SK-N-SH (cell line): ENCODE results near the gene KCNQ2. TPM values are rescaled to one million over a fixed set of nuclear protein-coding genes. Genes with fewer than 3 reads are reported as not detected.

Experiments
- CTCF ChIA-PET: fragments of 300-600, 350-600 bp; formaldehyde crosslinking; extraction: SDS; loops from one replicate; lab custom pipeline; 2021; lab: Yijun Ruan, JAX
- POLR2A ChIA-PET: fragments of 350-600 bp; sonication (Branson Sonifier 250); formaldehyde crosslinking; extraction: SDS; loops from one replicate; lab custom pipeline; 2020; ENCODE audit warnings: antibody characterized with exemption, inconsistent platforms; lab: Yijun Ruan, JAX
- DNase-seq: peaks from one replicate; pipeline ENCODE4 v3.0.0; 2012
- H2AFZ ChIP-seq: fragments of 200-600 bp; sonication (generic); 2 replicates; pipeline ENCODE4 v1.8.1; 2016; ENCODE audit warnings: antibody characterized with exemption, mild to moderate bottlenecking, low read depth
- H3F3A ChIP-seq: fragments of 200-600 bp; sonication (generic); replicated peaks from 2 replicates; pipeline ENCODE3; 2016; ENCODE audit warnings: antibody characterized with exemption, mild to moderate bottlenecking; ENCODE audit not compliant: insufficient read depth
- H3K27ac ChIP-seq, 2 experiments: fragments of 200-500 bp in 1 of 2; fragments of 200-600 bp in 1 of 2; sonication (Bioruptor generic) in 1 of 2; sonication (generic), shearing (Covaris generic) in 1 of 2; 2 replicates each; pipeline versions ENCODE4 v1.5.1 to v1.6.1; 2014 to 2016; ENCODE audit warnings: low read depth in 2 of 2, inconsistent platforms in 1 of 2, low read length in 1 of 2, mild to moderate bottlenecking in 1 of 2, mixed read lengths in 1 of 2
- H3K27me3 ChIP-seq: fragments of 200-600 bp; sonication (generic), shearing (Covaris generic); 2 replicates; pipeline ENCODE4 v1.6.1; 2016; ENCODE audit warnings: mixed run types; ENCODE audit not compliant: insufficient read depth
- H3K36me3 ChIP-seq, 2 experiments: fragments of 200-500 bp in 1 of 2; fragments of 200-600 bp in 1 of 2; sonication (Bioruptor generic) in 1 of 2; sonication (generic) in 1 of 2; replicated peaks in 1 of 2; 2 replicates each; pipeline versions ENCODE3 to v1.5.1; 2014 to 2016; ENCODE audit warnings: low read length in 1 of 2, mild to moderate bottlenecking in 1 of 2; ENCODE audit not compliant: insufficient read depth in 2 of 2, control insufficient read depth in 1 of 2
- H3K4me1 ChIP-seq, 2 experiments: fragments of 200-500 bp in 1 of 2; fragments of 200-600 bp in 1 of 2; sonication (Bioruptor generic) in 1 of 2; sonication (generic), shearing (Covaris generic) in 1 of 2; 2 replicates each; pipeline versions ENCODE4 v1.5.1 to v1.6.1; 2014 to 2016; ENCODE audit warnings: low read depth in 1 of 2, low read length in 1 of 2, mixed run types in 1 of 2; ENCODE audit not compliant: insufficient read depth in 2 of 2, control insufficient read depth in 1 of 2
- H3K4me2 ChIP-seq: fragments of 200-600 bp; sonication (generic), shearing (Covaris generic); 2 replicates; pipeline ENCODE4 v1.6.1; 2017; ENCODE audit warnings: mixed run types
- H3K4me3 ChIP-seq, 2 experiments: fragments of 200-500 bp in 1 of 2; fragments of 200-600 bp in 1 of 2; sonication (Bioruptor generic) in 1 of 2; sonication (generic), shearing (Covaris generic) in 1 of 2; 2 replicates each; pipeline versions ENCODE4 v1.5.1 to v1.8.1; 2014 to 2016; ENCODE audit warnings: low read depth in 2 of 2, inconsistent platforms in 1 of 2, low read length in 1 of 2, mild to moderate bottlenecking in 1 of 2, mixed read lengths in 1 of 2, moderate library complexity in 1 of 2
- H3K79me2 ChIP-seq: fragments of 200-600 bp; sonication (generic); 2 replicates; pipeline ENCODE4 v1.8.1; 2017; ENCODE audit warnings: mild to moderate bottlenecking; ENCODE audit not compliant: insufficient read depth
- H3K9ac ChIP-seq: fragments of 200-600 bp; sonication (generic); 2 replicates; pipeline ENCODE4 v1.6.1; 2017; ENCODE audit warnings: mixed run types
- H3K9me2 ChIP-seq: fragments of 200-600 bp; sonication (generic); 2 replicates; pipeline ENCODE4 v1.6.1; 2017; ENCODE audit warnings: mixed run types
- H3K9me3 ChIP-seq: fragments of 200-600 bp; sonication (generic); 2 replicates; pipeline ENCODE4 v1.6.1; 2017; ENCODE audit warnings: mixed run types, mild to moderate bottlenecking, moderate library complexity
- H4K20me1 ChIP-seq: fragments of 200-600 bp; sonication (generic); 2 replicates; pipeline ENCODE4 v1.6.1; 2017; ENCODE audit warnings: mild to moderate bottlenecking, mixed run types; ENCODE audit not compliant: insufficient read depth
- FOXM1 ChIP-seq: IDR thresholded peaks from 2 replicates; pipeline ENCODE4 v1.4.0; 2012; ENCODE audit warnings: low read depth, mild to moderate bottlenecking
- GATA2 ChIP-seq: sonication (generic); formaldehyde crosslinking; IDR thresholded peaks from 2 replicates; pipeline ENCODE4 v1.5.0; 2020; ENCODE audit warnings: mild to moderate bottlenecking, missing genetic modification reagents
- MEF2A ChIP-seq: IDR thresholded peaks from 2 replicates; pipeline ENCODE4 v1.4.0; 2012; ENCODE audit warnings: low read depth, borderline replicate concordance
- MXI1 ChIP-seq: IDR thresholded peaks from 2 replicates; pipeline ENCODE4 v1.6.1; 2012; ENCODE audit warnings: mild to moderate bottlenecking, low read depth, low read length, improper control_type of control experiment
- PBX3 ChIP-seq: IDR thresholded peaks from 2 replicates; pipeline ENCODE4; 2012
- POLR2AphosphoS5 ChIP-seq: IDR thresholded peaks from 2 replicates; pipeline ENCODE4 v1.6.1; 2012; ENCODE audit warnings: low read depth, low read length
- RAD21 ChIP-seq: IDR thresholded peaks from 2 replicates; pipeline ENCODE4 v1.6.1; 2012; ENCODE audit warnings: mild to moderate bottlenecking, low read length
- REST ChIP-seq: IDR thresholded peaks from 2 replicates; pipeline ENCODE4 v1.6.1; 2012; ENCODE audit warnings: mild to moderate bottlenecking, low read depth, low read length, moderate library complexity
- RFX5 ChIP-seq: IDR thresholded peaks from 2 replicates; pipeline ENCODE4 v1.6.1; 2012; ENCODE audit warnings: mild to moderate bottlenecking, improper control_type of control experiment, low read length
- SMC3 ChIP-seq: IDR thresholded peaks from 2 replicates; pipeline ENCODE4 v1.6.1; 2012; ENCODE audit warnings: low read depth, low read length, improper control_type of control experiment
- TAF1 ChIP-seq: IDR thresholded peaks from 2 replicates; pipeline ENCODE4 v1.6.1; 2012; ENCODE audit warnings: low read depth, mild to moderate bottlenecking, low read length, moderate library complexity, borderline replicate concordance
- TEAD4 ChIP-seq: IDR thresholded peaks from 2 replicates; pipeline ENCODE4 v1.4.0; 2012; ENCODE audit warnings: mild to moderate bottlenecking, borderline replicate concordance; ENCODE audit not compliant: insufficient read depth
- YY1 ChIP-seq: IDR thresholded peaks from 2 replicates; pipeline ENCODE4 v1.4.0; 2012; ENCODE audit warnings: low read depth, mild to moderate bottlenecking
- WGBS: methylation state at CpG from one replicate; pipeline ENCODE4 v1.1.6; 2017; ENCODE audit warnings: low lambda C conversion rate; 5-methylcytosine and 5-hydroxymethylcytosine counted together
- polyA plus RNA-seq, 3 experiments: library from polyadenylated mRNA; depleted of rRNA; stranded (reverse); fragments of >200 nt; gene quantifications; 2 replicates each; pipeline ENCODE4 v1.2.3, GENCODE V29; 2012

The KCNQ2 gene
- polyA plus RNA-seq, 1 of the 3 experiments (the other 2 are of a cell fraction) = 3.9 TPM

DNA sequence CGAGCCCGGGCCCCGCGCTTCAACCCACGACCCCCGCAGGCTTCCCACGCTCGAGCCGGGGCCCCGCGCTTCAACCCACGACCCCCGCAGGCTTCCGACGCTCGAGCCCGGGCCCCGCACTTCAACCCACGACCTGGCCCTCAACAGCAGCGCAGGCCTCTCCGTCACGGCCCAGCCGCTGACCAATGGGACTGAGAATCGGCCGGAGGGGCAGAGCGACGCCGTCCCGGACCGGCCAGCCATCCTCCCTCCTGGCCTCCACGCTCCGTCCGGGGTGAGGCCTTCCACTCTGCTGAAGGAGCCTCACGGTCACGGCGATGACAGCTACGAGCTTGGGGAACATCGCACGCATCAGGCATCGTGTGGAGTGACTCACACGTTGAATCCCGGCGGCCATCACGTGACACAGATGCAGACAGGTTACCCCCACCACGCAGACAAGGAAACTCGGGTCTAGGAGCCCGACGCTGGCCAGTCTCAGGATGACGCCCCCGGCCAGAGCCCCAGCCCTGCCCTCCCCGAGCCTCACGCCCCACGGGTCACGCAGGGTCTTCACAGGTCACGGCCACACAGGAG, 6.1 kb downstream of the KCNQ2 start:
- Histone ChIP-seq H2AFZ (no peak overlapping the region), H3K9me3 (no peaks in the 10 kb centered on the region), H3F3A (no peaks in the 10 kb centered on the region), H3K79me2 (no peaks in the 10 kb centered on the region), H3K27ac (no peak overlapping the region; a peak in 1 of 4 replicates), H3K4me3 (no peak overlapping the region), H4K20me1 (no peaks in the 10 kb centered on the region), H3K4me1 (peaks cover 0 to 86% of the 10 kb centered on the region in 2 experiments; a peak in 2 of 4 replicates), H3K4me2 (no peak overlapping the region), H3K9ac (no peak overlapping the region), H3K9me2 (no peaks in the 10 kb centered on the region), H3K27me3 (peaks cover 35% of the 10 kb centered on the region), H3K36me3 (no peaks in the 10 kb centered on the region)
- ChIA-PET POLR2A (interaction anchor here (1.0 kb wide), 1 partner anchor 17 kb away, joined by 3 read pairs; no protein-coding TSS in a partner anchor), CTCF (interaction anchor here (1.1 to 1.3 kb wide), 2 partner anchors 9 to 12 kb away, joined by 3 to 4 read pairs; no protein-coding TSS in a partner anchor)
- DNase-seq = no peak
- no peak for TF ChIP-seq GATA2 (CRISPR knock-in tag)
- no peak for TF ChIP-seq PBX3
- TF ChIP-seq SMC3 = no peak
- TF ChIP-seq MEF2A = no peak
- no peak for TF ChIP-seq TEAD4
- TF ChIP-seq RAD21 = no peak
- no peak for TF ChIP-seq YY1
- no peak for TF ChIP-seq TAF1
- TF ChIP-seq REST = no peak
- TF ChIP-seq RFX5 = no peak
- no peak for TF ChIP-seq MXI1
- TF ChIP-seq POLR2AphosphoS5 = no peak
- TF ChIP-seq FOXM1 = no peak
- 77% methylated on average over 41 of the region's 55 CpGs for WGBS
